Measurements from ENCODE around the gene ALS2. TPM values are rescaled to one million over a fixed set of nuclear protein-coding genes. Genes with fewer than 3 reads are reported as not detected.

Gene ALS2
- total and polyA plus RNA-seq, 9 donors: 6.1 to 18.5 (median 15.0) TPM

GRCh38 chr2:201654616-201655384 is 125.9 kb downstream of the ALS2 start:
- no peak for DNase-seq
- no peaks in the 10 kb centered on the region for H3K9me3 ChIP-seq
- intact Hi-C loops (cut with DNase I): no loop called here
- H3K36me3 ChIP-seq: no peaks in the 10 kb centered on the region
- WGBS, 3 donors: 73 to 81% (median 80%) methylated on average over 5 of the region's 5 CpGs
- H3K4me3 ChIP-seq: no peak overlapping the region
- H3K27ac ChIP-seq: no peak overlapping the region
- no peaks in the 10 kb centered on the region for H3K27me3 ChIP-seq
- TF ChIP-seq POLR2A (IDR thresholded peaks at IDR 0.05): no peak
- no peak for TF ChIP-seq EP300 (IDR thresholded peaks at IDR 0.05)
- TF ChIP-seq CTCF (IDR thresholded peaks at IDR 0.05): no peak
- no peaks in the 10 kb centered on the region for H3K4me1 ChIP-seq (ENCODE audit: insufficient read depth)

- intact Hi-C loops (cut with DNase I): no loop called here
Measured at GRCh38 chr2:201653221-201653620, 127.5 kb downstream of the ALS2 start.

More at GRCh38 chr2:201653221-201653620, 127.5 kb downstream of the ALS2 start:
- H3K27me3 ChIP-seq: no peaks in the 10 kb centered on the region
- H3K36me3 ChIP-seq: no peaks in the 10 kb centered on the region
- H3K4me1 ChIP-seq (ENCODE audit: insufficient read depth): no peaks in the 10 kb centered on the region
- DNase-seq: no peak
- 74 to 86% (median 78%) methylated on average over 6 of the region's 6 CpGs for WGBS, 3 donors
- H3K4me3 ChIP-seq: no peak overlapping the region
- no peaks in the 10 kb centered on the region for H3K9me3 ChIP-seq
- TF ChIP-seq POLR2A (IDR thresholded peaks at IDR 0.05): no peak
- H3K27ac ChIP-seq: no peak overlapping the region

Small RNA genes within 50 kb of the gene (small RNA-seq; reads per million reads assigned to genes)
- gene RF00019 (not detected), gene UBE2V1P11 (not detected)

Other genes with a start within 250 kb of the ALS2 start
- gene TMEM237, start 137.4 kb downstream of the ALS2 start, total RNA-seq: 10 to 100 TPM; 12.8 to 28.5 (median 24.8) TPM
- gene TMEM237, start 137.4 kb downstream of the ALS2 start, polyA plus RNA-seq: 10 to 100 TPM; 13.3 to 27.7 TPM
- under 1 TPM in 3 of 7 donors, not detected in 4; 0.10 to 0.36 (median 0.35) TPM for gene MPP4, start 82.3 kb downstream of the ALS2 start, total RNA-seq
- gene MPP4, start 82.3 kb downstream of the ALS2 start, polyA plus RNA-seq: under 1 TPM in 1 of 2 donors, not detected in 1; 0.04 TPM
- 10 to 100 TPM in 1 of 7 donors, 1 to 10 TPM in 6; 4.2 to 14.9 (median 7.9) TPM for gene CDK15, start 25.6 kb upstream of the ALS2 start, total RNA-seq
- 1 to 10 TPM; 3.7 to 4.8 TPM for gene CDK15, start 25.6 kb upstream of the ALS2 start, polyA plus RNA-seq

Measured in ovary (tissue), 9 donors.